ENCODE measurements around the gene SPRYD3.

The SPRYD3 gene

DNA sequence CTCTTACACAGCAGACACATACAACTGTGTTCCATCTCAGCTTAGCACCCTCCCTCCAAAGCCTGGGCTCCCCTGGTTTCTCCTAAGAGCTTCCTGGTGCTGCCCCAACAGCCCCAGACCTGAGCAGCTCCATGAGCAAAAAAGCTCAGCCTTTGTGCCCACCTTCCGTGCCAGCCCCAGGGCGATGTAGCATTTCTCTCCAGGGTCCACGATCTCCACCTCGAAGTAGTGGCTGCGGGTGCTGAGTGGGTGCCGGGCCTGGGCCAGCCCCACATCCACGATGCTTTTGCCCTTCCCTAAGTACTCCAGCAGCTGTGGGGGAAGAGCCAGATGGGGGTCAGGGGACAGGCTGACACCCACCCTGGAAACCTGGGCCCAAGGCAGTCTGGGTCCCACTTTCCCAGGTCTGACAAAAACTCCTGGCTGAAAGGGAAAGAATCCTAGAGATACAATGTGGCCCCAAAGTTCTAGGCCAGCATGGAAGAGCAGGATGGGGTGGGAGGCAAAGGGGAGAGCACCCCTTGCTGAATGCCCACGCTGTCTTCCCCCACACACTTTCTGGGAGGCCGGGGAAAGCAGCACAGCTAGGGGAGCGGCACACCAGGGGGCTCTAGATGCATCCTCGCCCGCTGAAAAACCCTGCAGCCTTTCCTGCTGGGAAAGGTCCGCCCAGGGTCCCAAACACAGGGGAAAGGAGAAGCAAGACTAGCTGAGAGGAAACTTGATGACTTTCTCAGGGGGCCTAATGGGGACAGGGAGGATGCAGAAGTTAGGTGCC lies 11.0 kb downstream of the SPRYD3 start:
- H3K4me1 ChIP-seq (ENCODE audit: control insufficient read depth, low read length): peaks cover 25% of the 10 kb centered on the region

GRCh38 chr12:53067074-53067992 lies 11.9 kb downstream of the SPRYD3 start:
- Histone ChIP-seq H3K9me3 (ENCODE audit: control insufficient read depth, insufficient read depth, low read length) (no peaks in the 10 kb centered on the region), H3K79me2 (ENCODE audit: control insufficient read depth, low read length) (no peaks in the 10 kb centered on the region), H3K4me3 (ENCODE audit: low read length) (no peak overlapping the region), H3K4me2 (ENCODE audit: low read length) (no peak overlapping the region), H3K4me1 (ENCODE audit: control insufficient read depth, low read length) (peaks cover 19% of the 10 kb centered on the region), H3F3A (ENCODE audit: control insufficient read depth, insufficient read depth) (no peaks in the 10 kb centered on the region), H3K36me3 (ENCODE audit: control insufficient read depth, low read length) (peaks cover 27% of the 10 kb centered on the region), H3K27me3 (ENCODE audit: control insufficient read depth, low read length) (no peaks in the 10 kb centered on the region), H3K9me2 (replicated peaks; ENCODE audit: control insufficient read depth, low read length) (no peaks in the 10 kb centered on the region), H4K20me1 (ENCODE audit: control insufficient read depth, insufficient read depth, low read depth, low read length) (no peaks in the 10 kb centered on the region), H3K27ac (ENCODE audit: low read depth, low read length) (no peak overlapping the region)
- no peak for TF ChIP-seq EZH2phosphoT487 (IDR thresholded peaks at IDR 0.05; ENCODE audit: borderline replicate concordance, low read length)
- no peak for TF ChIP-seq CTCF (IDR thresholded peaks at IDR 0.05; ENCODE audit: low read depth, low read length, poor library complexity, severe bottlenecking)

More for the DNA sequence above, 11.0 kb downstream of the SPRYD3 start:
- no peak for TF ChIP-seq CTCF (IDR thresholded peaks at IDR 0.05; ENCODE audit: low read depth, low read length, poor library complexity, severe bottlenecking)
- no peak for TF ChIP-seq EZH2phosphoT487 (IDR thresholded peaks at IDR 0.05; ENCODE audit: borderline replicate concordance, low read length)
- Histone ChIP-seq H3K4me3 (ENCODE audit: low read length) (no peak overlapping the region), H3K9me2 (replicated peaks; ENCODE audit: control insufficient read depth, low read length) (no peaks in the 10 kb centered on the region), H3K79me2 (ENCODE audit: control insufficient read depth, low read length) (no peaks in the 10 kb centered on the region), H3K9me3 (ENCODE audit: control insufficient read depth, insufficient read depth, low read length) (no peaks in the 10 kb centered on the region), H3K4me2 (ENCODE audit: low read length) (no peak overlapping the region), H3K27ac (ENCODE audit: low read depth, low read length) (no peak overlapping the region), H3K36me3 (ENCODE audit: control insufficient read depth, low read length) (peaks cover 33% of the 10 kb centered on the region), H3K27me3 (ENCODE audit: control insufficient read depth, low read length) (no peaks in the 10 kb centered on the region), H3F3A (ENCODE audit: control insufficient read depth, insufficient read depth) (no peaks in the 10 kb centered on the region), H4K20me1 (ENCODE audit: control insufficient read depth, insufficient read depth, low read depth, low read length) (no peaks in the 10 kb centered on the region)

GRCh38 chr12:53065975-53066931 lies 12.9 kb downstream of the SPRYD3 start:
- Histone ChIP-seq H3K4me3 (ENCODE audit: low read length) (peak overlapping the region; percentile 76), H4K20me1 (ENCODE audit: control insufficient read depth, insufficient read depth, low read depth, low read length) (no peaks in the 10 kb centered on the region), H3K4me1 (ENCODE audit: control insufficient read depth, low read length) (peaks cover 13% of the 10 kb centered on the region), H3K4me2 (ENCODE audit: low read length) (peak overlapping the region; percentile 84), H3K79me2 (ENCODE audit: control insufficient read depth, low read length) (no peaks in the 10 kb centered on the region), H3K27me3 (ENCODE audit: control insufficient read depth, low read length) (no peaks in the 10 kb centered on the region), H3K27ac (ENCODE audit: low read depth, low read length) (no peak overlapping the region), H3F3A (ENCODE audit: control insufficient read depth, insufficient read depth) (no peaks in the 10 kb centered on the region), H3K9me2 (replicated peaks; ENCODE audit: control insufficient read depth, low read length) (no peaks in the 10 kb centered on the region), H3K9me3 (ENCODE audit: control insufficient read depth, insufficient read depth, low read length) (no peaks in the 10 kb centered on the region), H3K36me3 (ENCODE audit: control insufficient read depth, low read length) (peaks cover 26% of the 10 kb centered on the region)
- no peak for TF ChIP-seq EZH2phosphoT487 (IDR thresholded peaks at IDR 0.05; ENCODE audit: borderline replicate concordance, low read length)
- TF ChIP-seq CTCF (IDR thresholded peaks at IDR 0.05; ENCODE audit: low read depth, low read length, poor library complexity, severe bottlenecking): peak; percentile 91
